SU-DHL-6 (cell line): ENCODE measurements around the gene BMERB1.

Experiments
- EZH2phosphoT487 ChIP-seq: fragments of 200-600 bp; sonication (generic), shearing (Covaris generic); conservative IDR thresholded peaks from 2 replicates; pipeline ENCODE4 v1.6.1; 2018; ENCODE audit warnings: mild to moderate bottlenecking, antibody characterized with exemption, low read length, moderate library complexity, mixed read lengths
- TF ChIP-seq, protein P1 (sequence below): fragments of 200-600 bp; sonication (generic); IDR thresholded peaks from one replicate; pipeline ENCODE4 v1.5.1; 2017; ENCODE audit warnings: antibody characterized with exemption, mild to moderate bottlenecking, low read length, moderate library complexity; ENCODE audit not compliant: insufficient read depth, poor library complexity, severe bottlenecking

- TF ChIP-seq, protein P1, sequence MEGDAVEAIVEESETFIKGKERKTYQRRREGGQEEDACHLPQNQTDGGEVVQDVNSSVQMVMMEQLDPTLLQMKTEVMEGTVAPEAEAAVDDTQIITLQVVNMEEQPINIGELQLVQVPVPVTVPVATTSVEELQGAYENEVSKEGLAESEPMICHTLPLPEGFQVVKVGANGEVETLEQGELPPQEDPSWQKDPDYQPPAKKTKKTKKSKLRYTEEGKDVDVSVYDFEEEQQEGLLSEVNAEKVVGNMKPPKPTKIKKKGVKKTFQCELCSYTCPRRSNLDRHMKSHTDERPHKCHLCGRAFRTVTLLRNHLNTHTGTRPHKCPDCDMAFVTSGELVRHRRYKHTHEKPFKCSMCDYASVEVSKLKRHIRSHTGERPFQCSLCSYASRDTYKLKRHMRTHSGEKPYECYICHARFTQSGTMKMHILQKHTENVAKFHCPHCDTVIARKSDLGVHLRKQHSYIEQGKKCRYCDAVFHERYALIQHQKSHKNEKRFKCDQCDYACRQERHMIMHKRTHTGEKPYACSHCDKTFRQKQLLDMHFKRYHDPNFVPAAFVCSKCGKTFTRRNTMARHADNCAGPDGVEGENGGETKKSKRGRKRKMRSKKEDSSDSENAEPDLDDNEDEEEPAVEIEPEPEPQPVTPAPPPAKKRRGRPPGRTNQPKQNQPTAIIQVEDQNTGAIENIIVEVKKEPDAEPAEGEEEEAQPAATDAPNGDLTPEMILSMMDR: no peak
- TF ChIP-seq EZH2phosphoT487: no peak
These were observed 121.7 kb downstream of the BMERB1 start for GRCh38 chr16:15556130-15556529.
